AG10803 (cell line): ENCODE results near the gene SARS2.

Experiments
- DNase-seq: peaks from one replicate; pipeline ENCODE4 v3.0.0; 2010; ENCODE audit warnings: low read depth
- H3K4me3 ChIP-seq: 2 replicates; pipeline ENCODE4 v1.5.1; 2011; ENCODE audit warnings: mild to moderate bottlenecking, low read length, control low read depth
- CTCF ChIP-seq: conservative IDR thresholded peaks from 2 replicates; pipeline ENCODE4 v1.5.1; 2011; ENCODE audit warnings: mild to moderate bottlenecking, low read length, control low read depth, inconsistent platforms

Gene SARS2

GRCh38 chr19:38907670-38908069, 22.9 kb downstream of the SARS2 start:
- no peak for DNase-seq
- no peak overlapping the region for H3K4me3 ChIP-seq
- no peak for TF ChIP-seq CTCF

GRCh38 chr19:38907227-38907626, 23.3 kb downstream of the SARS2 start:
- DNase-seq: no peak
- H3K4me3 ChIP-seq: no peak overlapping the region
- TF ChIP-seq CTCF: no peak

GRCh38 chr19:38905620-38906019, 24.9 kb downstream of the SARS2 start:
- no peak for TF ChIP-seq CTCF
- DNase-seq: no peak
- H3K4me3 ChIP-seq: no peak overlapping the region

GRCh38 chr19:38904581-38905539, 25.7 kb downstream of the SARS2 start:
- no peak for TF ChIP-seq CTCF
- H3K4me3 ChIP-seq: no peak overlapping the region
- DNase-seq: no peak

GRCh38 chr19:38901683-38902082, 28.9 kb downstream of the SARS2 start:
- no peak overlapping the region for H3K4me3 ChIP-seq
- no peak for TF ChIP-seq CTCF
- no peak for DNase-seq

GRCh38 chr19:38900743-38901190, 29.8 kb downstream of the SARS2 start:
- DNase-seq: no peak
- H3K4me3 ChIP-seq: peak overlapping the region; percentile 82
- no peak for TF ChIP-seq CTCF

- no peak for TF ChIP-seq CTCF
- DNase-seq: no peak
- peak overlapping the region; percentile 82 for H3K4me3 ChIP-seq
These were observed 30.3 kb downstream of the SARS2 start for GRCh38 chr19:38900202-38900629.
